Keratinocyte (primary cell): ENCODE results near the gene PITPNM3. TPM values are rescaled to one million over a fixed set of nuclear protein-coding genes. Genes with fewer than 3 reads are reported as not detected.
A peak's percentile ranks its signal among the peaks of the same experiment; 100 is the strongest.

ENCODE experiments used
- DNase-seq: peaks from one replicate; pipeline ENCODE4 v3.0.0-alpha.2; 2011; ENCODE audit warnings: low read depth, missing footprints, low spot score
- FAIRE-seq: peaks from 2 replicates; lab custom pipeline; 2011; peaks lifted over from hg19 to GRCh38; lab: Jason Lieb, UNC
- H2AFZ ChIP-seq: 2 replicates; pipeline ENCODE4 v1.6.0; 2012; ENCODE audit warnings: low read length, control low read depth, inconsistent platforms; ENCODE audit not compliant: control insufficient read depth
- H3K27ac ChIP-seq: 2 replicates; pipeline ENCODE4 v1.5.1; 2011; ENCODE audit warnings: low read length; ENCODE audit not compliant: control insufficient read depth, insufficient read depth
- H3K27me3 ChIP-seq: 3 replicates; pipeline ENCODE4 v1.6.0; 2011; ENCODE audit warnings: low read length; ENCODE audit not compliant: control insufficient read depth, insufficient read depth; ENCODE audit errors: extremely low read depth
- H3K36me3 ChIP-seq, 2 experiments: 2 replicates in 1 of 2; 3 replicates in 1 of 2; pipeline ENCODE4 v1.5.1; 2011; ENCODE audit warnings: low read length in 2 of 2, mild to moderate bottlenecking in 1 of 2; ENCODE audit not compliant: control insufficient read depth in 2 of 2, insufficient read depth in 2 of 2; ENCODE audit errors: extremely low read depth in 1 of 2
- H3K4me1 ChIP-seq: 3 replicates; pipeline ENCODE4 v1.5.1; 2011; ENCODE audit warnings: low read length; ENCODE audit not compliant: control insufficient read depth, insufficient read depth; ENCODE audit errors: extremely low read depth
- H3K4me2 ChIP-seq: 3 replicates; pipeline ENCODE4 v1.6.0; 2011; ENCODE audit warnings: low read depth, low read length; ENCODE audit not compliant: control insufficient read depth, insufficient read depth; ENCODE audit errors: extremely low read depth
- H3K4me3 ChIP-seq, 3 experiments: fragments of 200-600 bp in 1 of 3; sonication (generic) in 1 of 3; 2 replicates in 2 of 3; 3 replicates in 1 of 3; pipeline ENCODE4 v1.5.1; 2011 to 2016; ENCODE audit warnings: low read length in 3 of 3, mild to moderate bottlenecking in 3 of 3, control low read depth in 2 of 3, inconsistent platforms in 1 of 3, low read depth in 1 of 3, mixed read lengths in 1 of 3, mixed run types in 1 of 3, moderate library complexity in 1 of 3; ENCODE audit not compliant: control insufficient read depth in 2 of 3, insufficient read depth in 2 of 3; ENCODE audit errors: extremely low read depth in 1 of 3
- H3K79me2 ChIP-seq: 2 replicates; pipeline ENCODE4 v1.6.0; 2012; ENCODE audit warnings: low read length; ENCODE audit not compliant: control insufficient read depth, insufficient read depth
- H3K9ac ChIP-seq: 3 replicates; pipeline ENCODE4 v1.6.0; 2011; ENCODE audit warnings: low read length; ENCODE audit not compliant: control insufficient read depth, insufficient read depth; ENCODE audit errors: extremely low read depth
- H3K9me1 ChIP-seq: 3 replicates; pipeline ENCODE4 v1.6.0; 2011; ENCODE audit warnings: low read length; ENCODE audit not compliant: control insufficient read depth, insufficient read depth; ENCODE audit errors: extremely low read depth
- H3K9me3 ChIP-seq: 2 replicates; pipeline ENCODE4 v1.5.1; 2012; ENCODE audit warnings: low read depth, low read length; ENCODE audit not compliant: control insufficient read depth
- H4K20me1 ChIP-seq: 3 replicates; pipeline ENCODE4 v1.6.0; 2011; ENCODE audit warnings: low read length; ENCODE audit not compliant: control insufficient read depth, insufficient read depth; ENCODE audit errors: extremely low read depth
- EZH2 ChIP-seq: IDR thresholded peaks from one replicate; pipeline ENCODE4 v1.6.1; 2012; ENCODE audit warnings: inconsistent platforms, mild to moderate bottlenecking, low read length, moderate library complexity
- dilution Hi-C: fragments of 300-500 bp; cut with MboI; formaldehyde crosslinking; loops from one replicate; pipeline ENCODE4 v1.7.0; 2020; ENCODE audit warnings: low sequenced_read_pairs; ENCODE audit not compliant: extremely low pct_ligation_motif_present
- polyA plus RNA-seq, 5 experiments: library from polyadenylated mRNA; depleted of rRNA in 3 of 5; stranded (reverse) in 3 of 5; stranded (forward) in 1 of 5; unstranded in 1 of 5; fragments of >200 nt; gene quantifications; 1 replicate in 1 of 5; 2 replicates in 3 of 5; 3 replicates in 1 of 5; pipeline versions ENCODE4 v1.2.1 to v1.2.3, GENCODE V29; 2011 to 2012; ENCODE audit warnings: missing spikeins in 2 of 5, low read depth in 1 of 5, low replicate concordance in 1 of 5
- TF ChIP-seq, protein P1 (sequence below), 3 experiments: IDR thresholded peaks in 1 of 3; conservative IDR thresholded peaks in 1 of 3; optimal IDR thresholded peaks in 1 of 3; 2 replicates in 2 of 3; 3 replicates in 1 of 3; pipeline versions ENCODE3 to v1.5.1; 2011; ENCODE audit warnings: low read length in 3 of 3, mild to moderate bottlenecking in 3 of 3, moderate library complexity in 2 of 3, control low read depth in 1 of 3, inconsistent platforms in 1 of 3; ENCODE audit not compliant: insufficient read depth in 2 of 3; ENCODE audit errors: extremely low read depth in 1 of 3

Gene PITPNM3
- polyA plus RNA-seq, 1 donor (not counting 4 experiments of a cell fraction or from before 2014, with no cell fraction given), result 7.7 TPM

DNA sequence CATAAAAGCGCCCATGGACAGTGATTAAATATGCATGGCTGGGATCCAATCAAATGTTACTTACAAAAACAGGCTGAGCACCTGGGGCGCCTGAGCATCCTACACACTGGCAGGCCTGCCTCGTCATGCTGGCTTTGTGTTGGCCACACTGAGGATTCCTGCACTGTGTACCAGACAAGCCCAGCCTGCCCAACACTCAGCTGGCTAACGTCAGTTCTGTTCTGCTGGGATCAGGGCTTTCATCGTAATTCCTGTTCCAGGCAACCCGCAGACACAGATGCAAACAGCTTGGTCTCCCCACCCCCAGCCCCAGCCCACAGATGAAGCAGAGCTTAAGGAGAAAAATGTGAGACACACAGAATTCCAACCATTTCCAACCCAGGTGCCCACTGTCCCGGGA is 81.4 kb downstream of the PITPNM3 start:
- dilution Hi-C loops, result no loop called here
- FAIRE-seq, result peak; percentile 89

DNA sequence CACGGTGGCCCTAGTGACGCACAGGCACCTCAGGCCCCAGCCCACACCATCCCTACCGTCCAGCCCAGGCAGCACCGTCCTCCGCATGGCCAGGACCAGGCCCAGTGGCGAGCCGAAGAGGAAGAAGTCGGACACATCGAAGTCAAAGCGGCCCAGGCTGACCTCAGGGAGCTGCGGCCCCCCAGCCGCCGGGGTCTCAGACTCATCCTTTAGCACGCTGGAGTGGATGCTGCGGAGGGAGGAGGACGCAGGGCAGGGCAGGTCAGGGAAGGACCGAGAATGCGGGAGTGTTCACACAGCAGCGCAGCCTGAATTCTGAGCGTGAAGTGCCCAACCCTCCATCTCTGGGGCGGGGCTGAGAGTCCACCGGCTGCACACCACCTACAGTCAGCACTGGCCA is 82.0 kb downstream of the PITPNM3 start:
- Histone ChIP-seq H3K9me1 (peaks cover 2% of the 10 kb centered on the region), H3K4me3 (no peak overlapping the region), H3K27me3 (no peaks in the 10 kb centered on the region), H3K9ac (no peak overlapping the region), H3K79me2 (no peaks in the 10 kb centered on the region), H3K27ac (no peak overlapping the region), H4K20me1 (peaks cover 3% of the 10 kb centered on the region), H2AFZ (no peak overlapping the region), H3K4me1 (peaks cover 52% of the 10 kb centered on the region), H3K9me3 (no peaks in the 10 kb centered on the region), H3K4me2 (no peak overlapping the region), H3K36me3 (peaks cover 1 to 8% of the 10 kb centered on the region in 2 experiments)
- dilution Hi-C loops, result no loop called here
- FAIRE-seq (no peak), DNase-seq (no peak)
- TF ChIP-seq EZH2, result no peak
- TF ChIP-seq, protein P1, sequence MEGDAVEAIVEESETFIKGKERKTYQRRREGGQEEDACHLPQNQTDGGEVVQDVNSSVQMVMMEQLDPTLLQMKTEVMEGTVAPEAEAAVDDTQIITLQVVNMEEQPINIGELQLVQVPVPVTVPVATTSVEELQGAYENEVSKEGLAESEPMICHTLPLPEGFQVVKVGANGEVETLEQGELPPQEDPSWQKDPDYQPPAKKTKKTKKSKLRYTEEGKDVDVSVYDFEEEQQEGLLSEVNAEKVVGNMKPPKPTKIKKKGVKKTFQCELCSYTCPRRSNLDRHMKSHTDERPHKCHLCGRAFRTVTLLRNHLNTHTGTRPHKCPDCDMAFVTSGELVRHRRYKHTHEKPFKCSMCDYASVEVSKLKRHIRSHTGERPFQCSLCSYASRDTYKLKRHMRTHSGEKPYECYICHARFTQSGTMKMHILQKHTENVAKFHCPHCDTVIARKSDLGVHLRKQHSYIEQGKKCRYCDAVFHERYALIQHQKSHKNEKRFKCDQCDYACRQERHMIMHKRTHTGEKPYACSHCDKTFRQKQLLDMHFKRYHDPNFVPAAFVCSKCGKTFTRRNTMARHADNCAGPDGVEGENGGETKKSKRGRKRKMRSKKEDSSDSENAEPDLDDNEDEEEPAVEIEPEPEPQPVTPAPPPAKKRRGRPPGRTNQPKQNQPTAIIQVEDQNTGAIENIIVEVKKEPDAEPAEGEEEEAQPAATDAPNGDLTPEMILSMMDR (optimal IDR thresholded peaks at IDR 0.05 in 1 of 3, IDR thresholded peaks at IDR 0.05 in 1 of 3, conservative IDR thresholded peaks at IDR 0.05 in 1 of 3; ENCODE audit: extremely low read depth in 1 of 3, insufficient read depth in 2 of 3, low read length in 3 of 3), result no peak

More for the DNA sequence above, 81.4 kb downstream of the PITPNM3 start:
- Histone ChIP-seq H3K4me1 (peaks cover 52% of the 10 kb centered on the region), H3K9me1 (peaks cover 2% of the 10 kb centered on the region), H3K9me3 (no peaks in the 10 kb centered on the region), H3K27me3 (no peaks in the 10 kb centered on the region), H3K36me3 (peaks cover 1 to 8% of the 10 kb centered on the region in 2 experiments), H2AFZ (no peak overlapping the region), H3K4me3 (no peak overlapping the region), H3K4me2 (peak overlapping the region; percentile 63), H3K9ac (no peak overlapping the region), H3K27ac (peak overlapping the region; percentile 61), H4K20me1 (peaks cover 3% of the 10 kb centered on the region), H3K79me2 (no peaks in the 10 kb centered on the region)
- TF ChIP-seq EZH2, result no peak
- TF ChIP-seq, protein P1 (optimal IDR thresholded peaks at IDR 0.05 in 1 of 3, IDR thresholded peaks at IDR 0.05 in 1 of 3, conservative IDR thresholded peaks at IDR 0.05 in 1 of 3; ENCODE audit: extremely low read depth in 1 of 3, insufficient read depth in 2 of 3, low read length in 3 of 3), result no peak
- DNase-seq, result peak; percentile 75
